ENCODE results near the gene IPMK. TPM values are rescaled to one million over a fixed set of nuclear protein-coding genes. Genes with fewer than 3 reads are reported as not detected.

Gene IPMK
- total RNA-seq, 1 experiment from 2014 or later, result 10.9 TPM

DNA sequence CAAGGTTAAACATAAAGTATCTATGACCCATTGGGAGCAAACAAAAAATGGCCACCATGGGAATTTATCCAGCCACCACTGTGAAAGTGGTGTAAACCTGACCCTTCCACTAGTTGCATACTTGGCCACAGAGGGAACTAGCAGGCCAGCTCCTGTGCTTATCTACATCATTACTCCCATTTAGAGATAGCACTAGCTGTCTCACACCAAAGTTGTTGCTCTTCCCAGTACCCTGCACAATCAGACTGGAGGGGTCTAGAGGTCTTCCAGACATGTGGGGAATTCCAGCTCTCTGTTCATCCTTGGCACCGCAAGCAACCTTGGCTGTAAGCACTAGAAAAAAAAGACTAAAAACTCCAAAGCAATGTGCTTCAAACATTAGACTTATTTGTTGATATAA lies 113.9 kb downstream of the IPMK start (continued):
- TF ChIP-seq, protein P1, sequence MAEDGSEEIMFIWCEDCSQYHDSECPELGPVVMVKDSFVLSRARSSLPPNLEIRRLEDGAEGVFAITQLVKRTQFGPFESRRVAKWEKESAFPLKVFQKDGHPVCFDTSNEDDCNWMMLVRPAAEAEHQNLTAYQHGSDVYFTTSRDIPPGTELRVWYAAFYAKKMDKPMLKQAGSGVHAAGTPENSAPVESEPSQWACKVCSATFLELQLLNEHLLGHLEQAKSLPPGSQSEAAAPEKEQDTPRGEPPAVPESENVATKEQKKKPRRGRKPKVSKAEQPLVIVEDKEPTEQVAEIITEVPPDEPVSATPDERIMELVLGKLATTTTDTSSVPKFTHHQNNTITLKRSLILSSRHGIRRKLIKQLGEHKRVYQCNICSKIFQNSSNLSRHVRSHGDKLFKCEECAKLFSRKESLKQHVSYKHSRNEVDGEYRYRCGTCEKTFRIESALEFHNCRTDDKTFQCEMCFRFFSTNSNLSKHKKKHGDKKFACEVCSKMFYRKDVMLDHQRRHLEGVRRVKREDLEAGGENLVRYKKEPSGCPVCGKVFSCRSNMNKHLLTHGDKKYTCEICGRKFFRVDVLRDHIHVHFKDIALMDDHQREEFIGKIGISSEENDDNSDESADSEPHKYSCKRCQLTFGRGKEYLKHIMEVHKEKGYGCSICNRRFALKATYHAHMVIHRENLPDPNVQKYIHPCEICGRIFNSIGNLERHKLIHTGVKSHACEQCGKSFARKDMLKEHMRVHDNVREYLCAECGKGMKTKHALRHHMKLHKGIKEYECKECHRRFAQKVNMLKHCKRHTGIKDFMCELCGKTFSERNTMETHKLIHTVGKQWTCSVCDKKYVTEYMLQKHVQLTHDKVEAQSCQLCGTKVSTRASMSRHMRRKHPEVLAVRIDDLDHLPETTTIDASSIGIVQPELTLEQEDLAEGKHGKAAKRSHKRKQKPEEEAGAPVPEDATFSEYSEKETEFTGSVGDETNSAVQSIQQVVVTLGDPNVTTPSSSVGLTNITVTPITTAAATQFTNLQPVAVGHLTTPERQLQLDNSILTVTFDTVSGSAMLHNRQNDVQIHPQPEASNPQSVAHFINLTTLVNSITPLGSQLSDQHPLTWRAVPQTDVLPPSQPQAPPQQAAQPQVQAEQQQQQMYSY (CRISPR knock-in tag; IDR thresholded peaks at IDR 0.05), result no peak
- TF ChIP-seq USF1 (CRISPR knock-in tag; IDR thresholded peaks at IDR 0.05) (no peak), MYBL2 (CRISPR knock-in tag; IDR thresholded peaks at IDR 0.05) (no peak), ZNF512 (CRISPR knock-in tag; IDR thresholded peaks at IDR 0.05; ENCODE audit: borderline replicate concordance) (no peak)

GRCh38 chr10:58152673-58153263 lies 114.9 kb downstream of the IPMK start:
- TF ChIP-seq ELF4 (CRISPR knock-in tag; IDR thresholded peaks at IDR 0.05; ENCODE audit: low read depth), result no peak
- TF ChIP-seq E2F5 (CRISPR knock-in tag; IDR thresholded peaks at IDR 0.05), result no peak
- TF ChIP-seq, protein P2, sequence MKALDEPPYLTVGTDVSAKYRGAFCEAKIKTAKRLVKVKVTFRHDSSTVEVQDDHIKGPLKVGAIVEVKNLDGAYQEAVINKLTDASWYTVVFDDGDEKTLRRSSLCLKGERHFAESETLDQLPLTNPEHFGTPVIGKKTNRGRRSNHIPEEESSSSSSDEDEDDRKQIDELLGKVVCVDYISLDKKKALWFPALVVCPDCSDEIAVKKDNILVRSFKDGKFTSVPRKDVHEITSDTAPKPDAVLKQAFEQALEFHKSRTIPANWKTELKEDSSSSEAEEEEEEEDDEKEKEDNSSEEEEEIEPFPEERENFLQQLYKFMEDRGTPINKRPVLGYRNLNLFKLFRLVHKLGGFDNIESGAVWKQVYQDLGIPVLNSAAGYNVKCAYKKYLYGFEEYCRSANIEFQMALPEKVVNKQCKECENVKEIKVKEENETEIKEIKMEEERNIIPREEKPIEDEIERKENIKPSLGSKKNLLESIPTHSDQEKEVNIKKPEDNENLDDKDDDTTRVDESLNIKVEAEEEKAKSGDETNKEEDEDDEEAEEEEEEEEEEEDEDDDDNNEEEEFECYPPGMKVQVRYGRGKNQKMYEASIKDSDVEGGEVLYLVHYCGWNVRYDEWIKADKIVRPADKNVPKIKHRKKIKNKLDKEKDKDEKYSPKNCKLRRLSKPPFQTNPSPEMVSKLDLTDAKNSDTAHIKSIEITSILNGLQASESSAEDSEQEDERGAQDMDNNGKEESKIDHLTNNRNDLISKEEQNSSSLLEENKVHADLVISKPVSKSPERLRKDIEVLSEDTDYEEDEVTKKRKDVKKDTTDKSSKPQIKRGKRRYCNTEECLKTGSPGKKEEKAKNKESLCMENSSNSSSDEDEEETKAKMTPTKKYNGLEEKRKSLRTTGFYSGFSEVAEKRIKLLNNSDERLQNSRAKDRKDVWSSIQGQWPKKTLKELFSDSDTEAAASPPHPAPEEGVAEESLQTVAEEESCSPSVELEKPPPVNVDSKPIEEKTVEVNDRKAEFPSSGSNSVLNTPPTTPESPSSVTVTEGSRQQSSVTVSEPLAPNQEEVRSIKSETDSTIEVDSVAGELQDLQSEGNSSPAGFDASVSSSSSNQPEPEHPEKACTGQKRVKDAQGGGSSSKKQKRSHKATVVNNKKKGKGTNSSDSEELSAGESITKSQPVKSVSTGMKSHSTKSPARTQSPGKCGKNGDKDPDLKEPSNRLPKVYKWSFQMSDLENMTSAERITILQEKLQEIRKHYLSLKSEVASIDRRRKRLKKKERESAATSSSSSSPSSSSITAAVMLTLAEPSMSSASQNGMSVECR (CRISPR knock-in tag; IDR thresholded peaks at IDR 0.05; ENCODE audit: borderline replicate concordance), result no peak
- TF ChIP-seq ATF2 (CRISPR knock-in tag; IDR thresholded peaks at IDR 0.05; ENCODE audit: borderline replicate concordance, low read depth), result no peak
- TF ChIP-seq OVOL2 (CRISPR knock-in tag; IDR thresholded peaks at IDR 0.05; ENCODE audit: borderline replicate concordance), result no peak
- peak; percentile 55 for TF ChIP-seq CTCF (IDR thresholded peaks at IDR 0.05)
- no peak for TF ChIP-seq ZNF232 (CRISPR knock-in tag; IDR thresholded peaks at IDR 0.05)
- no peak overlapping the region for H3K27ac Mint-ChIP-seq
- no peaks in the 10 kb centered on the region for H3K9me3 Mint-ChIP-seq
- no peaks in the 10 kb centered on the region for H3K27me3 Mint-ChIP-seq (ENCODE audit: low read depth)
- ATAC-seq, result peak; percentile 74
- ChIA-PET POLR2A (interaction anchor here (0.6 kb wide), 1 partner anchor 1926 kb away, joined by 4 read pairs; no protein-coding TSS in a partner anchor), CTCF (interaction anchor here (0.5 to 3.1 kb wide), 35 partner anchors 10 to 587 kb away, joined by 3 to 39 read pairs (median 4); no protein-coding TSS in a partner anchor)
- peaks cover 29% of the 10 kb centered on the region for H3K4me1 Mint-ChIP-seq
- H3K4me3 Mint-ChIP-seq, result no peak overlapping the region
- peak; percentile 72 for DNase-seq (ENCODE audit: low spot score)
- H3K36me3 Mint-ChIP-seq, result no peaks in the 10 kb centered on the region

Measured in WTC11 (cell line).